DMS53 treated with DMSO at 0.1 percent for 48 hours (cell line): Measurements from ENCODE around the gene CAMLG.

Source experiments
- DNase-seq: peaks from one replicate; lab custom pipeline; 2025; ENCODE audit not compliant: unreplicated experiment; lab: John Stamatoyannopoulos, UW

The CAMLG gene

GRCh38 chr5:134777366-134777765 lies 39.0 kb downstream of the CAMLG start:
- no peak for DNase-seq

- DNase-seq = no peak
These were observed 46.0 kb downstream of the CAMLG start for GRCh38 chr5:134784241-134784920.

- no peak for DNase-seq
These were observed 46.7 kb downstream of the CAMLG start for GRCh38 chr5:134784946-134785620.

- no peak for DNase-seq
These were observed 49.3 kb downstream of the CAMLG start for GRCh38 chr5:134787692-134788091.

- no peak for DNase-seq
These were observed 53.2 kb downstream of the CAMLG start for GRCh38 chr5:134791580-134791979.

GRCh38 chr5:134792286-134792685 lies 53.9 kb downstream of the CAMLG start:
- no peak for DNase-seq

- no peak for DNase-seq
These were observed 54.8 kb downstream of the CAMLG start for GRCh38 chr5:134793111-134793510.

GRCh38 chr5:134794082-134794481 lies 55.7 kb downstream of the CAMLG start:
- DNase-seq = no peak

GRCh38 chr5:134794819-134795218 lies 56.5 kb downstream of the CAMLG start:
- DNase-seq = no peak

- no peak for DNase-seq
These were observed 60.1 kb downstream of the CAMLG start for GRCh38 chr5:134798468-134798867.
